ENCODE data around the gene C1orf21. TPM values are rescaled to one million over a fixed set of nuclear protein-coding genes. Genes with fewer than 3 reads are reported as not detected.

C1orf21 gene
- polyA plus RNA-seq, 1 experiment, result 4.3 TPM

- no peak for DNase-seq (ENCODE audit: low read depth)
- ChIA-PET CTCF (no interaction called here), POLR2A (no interaction called here)
- no peaks in the 10 kb centered on the region for H3K27me3 ChIP-seq (ENCODE audit: control insufficient read depth, insufficient read depth, low read length)
- no peak overlapping the region for H3K4me3 ChIP-seq (ENCODE audit: low read depth, low read length)
- no peaks in the 10 kb centered on the region for H3K36me3 ChIP-seq (ENCODE audit: control insufficient read depth, insufficient read depth, low read length)
- TF ChIP-seq CTCF (IDR thresholded peaks at IDR 0.05; ENCODE audit: insufficient read depth, low read depth, low read length), result no peak
Observed at GRCh38 chr1:184582411-184582810, 195.6 kb downstream of the C1orf21 start.

DNA sequence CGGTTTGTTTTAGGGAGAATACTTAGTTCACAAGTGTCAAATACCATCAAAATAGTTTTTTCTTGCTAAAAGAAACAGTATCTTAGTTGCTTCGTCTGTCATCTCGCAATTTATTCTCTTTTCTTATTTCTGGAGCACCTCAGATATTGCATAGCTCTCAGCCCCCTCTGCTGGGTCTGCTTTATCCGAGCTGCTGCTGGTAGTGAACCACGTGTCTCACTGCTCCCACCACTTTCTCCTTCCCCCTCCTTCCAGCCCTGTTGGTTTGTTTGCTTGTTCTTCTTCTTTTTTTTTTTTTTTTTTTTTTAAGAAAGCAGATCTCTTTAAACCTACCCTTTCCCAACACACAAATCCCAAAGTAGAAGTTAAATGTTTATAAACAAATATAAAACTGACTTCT is 197.0 kb downstream of the C1orf21 start:
- H3K4me3 ChIP-seq (ENCODE audit: low read depth, low read length), result no peak overlapping the region
- no peak for DNase-seq (ENCODE audit: low read depth)
- H3K27me3 ChIP-seq (ENCODE audit: control insufficient read depth, insufficient read depth, low read length), result no peaks in the 10 kb centered on the region
- POLR2A ChIA-PET, result no interaction called here
- TF ChIP-seq CTCF (IDR thresholded peaks at IDR 0.05; ENCODE audit: insufficient read depth, low read depth, low read length), result no peak
- no peaks in the 10 kb centered on the region for H3K36me3 ChIP-seq (ENCODE audit: control insufficient read depth, insufficient read depth, low read length)
- CTCF ChIA-PET, result no interaction called here

GRCh38 chr1:184588701-184589100 is 201.9 kb downstream of the C1orf21 start:
- no peak for TF ChIP-seq CTCF (IDR thresholded peaks at IDR 0.05; ENCODE audit: insufficient read depth, low read depth, low read length)
- no peaks in the 10 kb centered on the region for H3K27me3 ChIP-seq (ENCODE audit: control insufficient read depth, insufficient read depth, low read length)
- H3K4me3 ChIP-seq (ENCODE audit: low read depth, low read length), result no peak overlapping the region
- POLR2A ChIA-PET, result no interaction called here
- no peak for DNase-seq (ENCODE audit: low read depth)
- no peaks in the 10 kb centered on the region for H3K36me3 ChIP-seq (ENCODE audit: control insufficient read depth, insufficient read depth, low read length)
- CTCF ChIA-PET, result interaction anchor here (1.0 kb wide), 1 partner anchor 9 kb away, joined by 3 read pairs; no protein-coding TSS in a partner anchor

GRCh38 chr1:184590163-184590750 is 203.4 kb downstream of the C1orf21 start:
- no peak overlapping the region for H3K4me3 ChIP-seq (ENCODE audit: low read depth, low read length)
- no peaks in the 10 kb centered on the region for H3K27me3 ChIP-seq (ENCODE audit: control insufficient read depth, insufficient read depth, low read length)
- H3K36me3 ChIP-seq (ENCODE audit: control insufficient read depth, insufficient read depth, low read length), result no peaks in the 10 kb centered on the region
- POLR2A ChIA-PET, result no interaction called here
- no peak for DNase-seq (ENCODE audit: low read depth)
- CTCF ChIA-PET, result interaction anchor here (1.1 kb wide), 1 partner anchor 13 kb away, joined by 3 read pairs; no protein-coding TSS in a partner anchor
- no peak for TF ChIP-seq CTCF (IDR thresholded peaks at IDR 0.05; ENCODE audit: insufficient read depth, low read depth, low read length)

GRCh38 chr1:184593597-184593996 is 206.8 kb downstream of the C1orf21 start:
- Histone ChIP-seq H3K4me3 (ENCODE audit: low read depth, low read length) (no peak overlapping the region), H3K27me3 (ENCODE audit: control insufficient read depth, insufficient read depth, low read length) (no peaks in the 10 kb centered on the region), H3K36me3 (ENCODE audit: control insufficient read depth, insufficient read depth, low read length) (no peaks in the 10 kb centered on the region)
- ChIA-PET CTCF (interaction anchor here (0.8 kb wide), 1 partner anchor 8 kb away, joined by 3 read pairs; no protein-coding TSS in a partner anchor), POLR2A (no interaction called here)
- DNase-seq (ENCODE audit: low read depth), result no peak
- TF ChIP-seq CTCF (IDR thresholded peaks at IDR 0.05; ENCODE audit: insufficient read depth, low read depth, low read length), result no peak

Data from BJ (cell line).